GM12865 (cell line): ENCODE data around the gene MARCKSL1.

Source experiments
- DNase-seq: peaks from one replicate; pipeline ENCODE4 v3.0.0; 2010; ENCODE audit warnings: low read depth
- H3K4me3 ChIP-seq: 2 replicates; pipeline ENCODE4 v1.5.1; 2011; ENCODE audit warnings: mild to moderate bottlenecking, low read depth, low read length, control low read depth
- CTCF ChIP-seq: IDR thresholded peaks from 2 replicates; pipeline ENCODE4 v1.5.1; 2011; ENCODE audit warnings: low read length, control low read depth, low read depth, inconsistent platforms; ENCODE audit not compliant: insufficient read depth; ENCODE audit errors: missing control alignments

MARCKSL1 gene

GRCh38 chr1:32345289-32345827, 9.3 kb upstream of the MARCKSL1 start:
- DNase-seq = no peak

GRCh38 chr1:32342704-32343103, 6.7 kb upstream of the MARCKSL1 start:
- TF ChIP-seq CTCF = no peak
- H3K4me3 ChIP-seq = no peak overlapping the region
- no peak for DNase-seq

More at GRCh38 chr1:32345289-32345827, 9.3 kb upstream of the MARCKSL1 start:
- TF ChIP-seq CTCF = no peak
- no peak overlapping the region for H3K4me3 ChIP-seq

- no peak for DNase-seq
- H3K4me3 ChIP-seq = no peak overlapping the region
- no peak for TF ChIP-seq CTCF
Observed at GRCh38 chr1:32341971-32342370, 5.9 kb upstream of the MARCKSL1 start.

GRCh38 chr1:32341186-32341757, 5.2 kb upstream of the MARCKSL1 start:
- DNase-seq = no peak
- no peak for TF ChIP-seq CTCF
- H3K4me3 ChIP-seq = no peak overlapping the region

GRCh38 chr1:32339363-32339978, 3.4 kb upstream of the MARCKSL1 start:
- TF ChIP-seq CTCF = no peak
- no peak overlapping the region for H3K4me3 ChIP-seq
- DNase-seq = peak; percentile 71

- no peak overlapping the region for H3K4me3 ChIP-seq
- DNase-seq = no peak
- no peak for TF ChIP-seq CTCF
Observed at GRCh38 chr1:32338637-32339145, 2.7 kb upstream of the MARCKSL1 start.
